Activated CD4-positive, alpha-beta T cell treated with anti-CD3 and anti-CD28 coated beads, Interleukin-2, amount 10 ng/mL, durations not matched to agents 24 days and 14 days (primary cell): ENCODE results near the gene MTREX. TPM values are rescaled to one million over a fixed set of nuclear protein-coding genes. Genes with fewer than 3 reads are reported as not detected.

Experiments used
- DNase-seq: peaks from one replicate; pipeline ENCODE4 v3.0.0; 2022
- H3K27ac Mint-ChIP-seq: one replicate; pipeline ENCODE4 v1.8.0; 2022; ENCODE audit warnings: mild to moderate bottlenecking, mixed read lengths
- H3K27me3 Mint-ChIP-seq: one replicate; pipeline ENCODE4 v1.8.0; 2022; ENCODE audit warnings: mixed read lengths
- H3K36me3 Mint-ChIP-seq: one replicate; pipeline ENCODE4 v1.8.0; 2022; ENCODE audit warnings: low read depth, mild to moderate bottlenecking, mixed read lengths
- H3K4me1 Mint-ChIP-seq: one replicate; pipeline ENCODE4 v1.8.0; 2021; ENCODE audit warnings: mixed read lengths
- H3K4me3 Mint-ChIP-seq: one replicate; pipeline ENCODE4 v1.8.0; 2022; ENCODE audit warnings: mild to moderate bottlenecking, moderate library complexity, mixed read lengths
- H3K9me3 Mint-ChIP-seq: one replicate; pipeline ENCODE4 v1.8.0; 2021; ENCODE audit warnings: mixed read lengths
- intact Hi-C: fragments of 100-400 bp; cut with micrococcal nuclease; formaldehyde crosslinking; loops from one replicate; pipeline ENCODE4 v1.15.1; 2023
- total RNA-seq: library from RNA; stranded (reverse); gene quantifications from 2 replicates; pipeline ENCODE4 v1.2.3, GENCODE V29; 2022

The MTREX gene
- total RNA-seq, 1 donor from 2014 or later = 123 TPM

- Mint-ChIP-seq H3K4me1 (peaks cover 29% of the 10 kb centered on the region), H3K4me3 (no peak overlapping the region), H3K27ac (peak overlapping the region; percentile 41), H3K27me3 (no peaks in the 10 kb centered on the region), H3K9me3 (peaks cover 20% of the 10 kb centered on the region), H3K36me3 (peaks cover 67% of the 10 kb centered on the region)
- DNase-seq = no peak
- intact Hi-C loops = no loop called here
Measured at GRCh38 chr5:55437452-55437851, 129.7 kb downstream of the MTREX start.

GRCh38 chr5:55437859-55438206 lies 130.0 kb downstream of the MTREX start:
- no peak for DNase-seq
- Mint-ChIP-seq H3K36me3 (peaks cover 65% of the 10 kb centered on the region), H3K27ac (peak overlapping the region; percentile 41), H3K27me3 (no peaks in the 10 kb centered on the region), H3K4me3 (no peak overlapping the region), H3K9me3 (peaks cover 18% of the 10 kb centered on the region), H3K4me1 (peaks cover 31% of the 10 kb centered on the region)
- intact Hi-C loops = loop anchor here (2.0 kb wide), 1 partner anchor 17 kb away; no protein-coding TSS in a partner anchor

- H3K36me3 Mint-ChIP-seq = peaks cover 62% of the 10 kb centered on the region
- no peak overlapping the region for H3K4me3 Mint-ChIP-seq
- intact Hi-C loops = loop anchor here (2.0 kb wide), 1 partner anchor 18 kb away; no protein-coding TSS in a partner anchor
- peak overlapping the region; percentile 64 for H3K27ac Mint-ChIP-seq
- no peaks in the 10 kb centered on the region for H3K27me3 Mint-ChIP-seq
- no peak for DNase-seq
- peaks cover 31% of the 10 kb centered on the region for H3K4me1 Mint-ChIP-seq
- peaks cover 18% of the 10 kb centered on the region for H3K9me3 Mint-ChIP-seq
Measured at GRCh38 chr5:55438998-55439397, 131.2 kb downstream of the MTREX start.

GRCh38 chr5:55440188-55440646 lies 132.4 kb downstream of the MTREX start:
- peak overlapping the region; percentile 15 for H3K4me3 Mint-ChIP-seq
- H3K4me1 Mint-ChIP-seq = peaks cover 29% of the 10 kb centered on the region
- no peaks in the 10 kb centered on the region for H3K27me3 Mint-ChIP-seq
- intact Hi-C loops = loop anchor here (2.0 kb wide), 1 partner anchor 17 kb away; no protein-coding TSS in a partner anchor
- no peak for DNase-seq
- H3K36me3 Mint-ChIP-seq = peaks cover 52% of the 10 kb centered on the region
- H3K27ac Mint-ChIP-seq = peak overlapping the region; percentile 72
- peaks cover 9% of the 10 kb centered on the region for H3K9me3 Mint-ChIP-seq

GRCh38 chr5:55441107-55441771 lies 133.4 kb downstream of the MTREX start:
- DNase-seq = no peak
- Mint-ChIP-seq H3K9me3 (peaks cover 3% of the 10 kb centered on the region), H3K4me3 (no peak overlapping the region), H3K27ac (no peak overlapping the region), H3K27me3 (no peaks in the 10 kb centered on the region), H3K36me3 (peaks cover 44% of the 10 kb centered on the region), H3K4me1 (peaks cover 29% of the 10 kb centered on the region)
- intact Hi-C loops = loop anchor here (2.0 kb wide), 1 partner anchor 16 kb away; no protein-coding TSS in a partner anchor

- intact Hi-C loops = loop anchor here (2.0 kb wide), 1 partner anchor 15 kb away; no protein-coding TSS in a partner anchor
- Mint-ChIP-seq H3K36me3 (peaks cover 41% of the 10 kb centered on the region), H3K27ac (no peak overlapping the region), H3K4me1 (peaks cover 29% of the 10 kb centered on the region), H3K27me3 (no peaks in the 10 kb centered on the region), H3K4me3 (no peak overlapping the region), H3K9me3 (no peaks in the 10 kb centered on the region)
- DNase-seq = no peak
Measured at GRCh38 chr5:55441954-55442353, 134.2 kb downstream of the MTREX start.

- Mint-ChIP-seq H3K4me3 (no peak overlapping the region), H3K4me1 (peaks cover 9% of the 10 kb centered on the region)
- intact Hi-C loops = no loop called here
Measured at GRCh38 chr5:55445791-55446190, 138.0 kb downstream of the MTREX start.

GRCh38 chr5:55446640-55447351 lies 139.0 kb downstream of the MTREX start:
- Mint-ChIP-seq H3K27me3 (no peaks in the 10 kb centered on the region), H3K4me3 (no peak overlapping the region), H3K9me3 (no peaks in the 10 kb centered on the region), H3K36me3 (peaks cover 32% of the 10 kb centered on the region), H3K27ac (no peak overlapping the region), H3K4me1 (peaks cover 3% of the 10 kb centered on the region)
- no peak for DNase-seq
- intact Hi-C loops = no loop called here

More at GRCh38 chr5:55445791-55446190, 138.0 kb downstream of the MTREX start:
- Mint-ChIP-seq H3K36me3 (peaks cover 35% of the 10 kb centered on the region), H3K27ac (no peak overlapping the region), H3K9me3 (no peaks in the 10 kb centered on the region), H3K27me3 (no peaks in the 10 kb centered on the region)
- no peak for DNase-seq

GRCh38 chr5:55450050-55450765 lies 142.4 kb downstream of the MTREX start:
- Mint-ChIP-seq H3K36me3 (peaks cover 47% of the 10 kb centered on the region), H3K4me1 (peaks cover 6% of the 10 kb centered on the region), H3K27me3 (no peaks in the 10 kb centered on the region), H3K27ac (no peak overlapping the region), H3K4me3 (no peak overlapping the region), H3K9me3 (no peaks in the 10 kb centered on the region)
- intact Hi-C loops = no loop called here
- no peak for DNase-seq

GRCh38 chr5:55451976-55452375 lies 144.2 kb downstream of the MTREX start:
- H3K4me1 Mint-ChIP-seq = peaks cover 13% of the 10 kb centered on the region
- H3K9me3 Mint-ChIP-seq = no peaks in the 10 kb centered on the region
- intact Hi-C loops = no loop called here
- no peak overlapping the region for H3K4me3 Mint-ChIP-seq
- peaks cover 49% of the 10 kb centered on the region for H3K36me3 Mint-ChIP-seq
- H3K27me3 Mint-ChIP-seq = no peaks in the 10 kb centered on the region
- DNase-seq = no peak
- no peak overlapping the region for H3K27ac Mint-ChIP-seq

- intact Hi-C loops = no loop called here
- DNase-seq = no peak
- Mint-ChIP-seq H3K36me3 (peaks cover 43% of the 10 kb centered on the region), H3K27me3 (no peaks in the 10 kb centered on the region), H3K9me3 (no peaks in the 10 kb centered on the region), H3K27ac (no peak overlapping the region), H3K4me3 (no peak overlapping the region), H3K4me1 (peaks cover 12% of the 10 kb centered on the region)
Measured at GRCh38 chr5:55453211-55453610, 145.4 kb downstream of the MTREX start.

- Mint-ChIP-seq H3K27ac (no peak overlapping the region), H3K27me3 (no peaks in the 10 kb centered on the region), H3K4me3 (no peak overlapping the region), H3K36me3 (peaks cover 40% of the 10 kb centered on the region), H3K9me3 (no peaks in the 10 kb centered on the region), H3K4me1 (peaks cover 12% of the 10 kb centered on the region)
- intact Hi-C loops = no loop called here
- no peak for DNase-seq
Measured at GRCh38 chr5:55454282-55454681, 146.5 kb downstream of the MTREX start.

GRCh38 chr5:55456216-55456895 lies 148.6 kb downstream of the MTREX start:
- peaks cover 15% of the 10 kb centered on the region for H3K4me1 Mint-ChIP-seq
- no peaks in the 10 kb centered on the region for H3K9me3 Mint-ChIP-seq
- peak overlapping the region; percentile 45 for H3K27ac Mint-ChIP-seq
- H3K36me3 Mint-ChIP-seq = peaks cover 33% of the 10 kb centered on the region
- intact Hi-C loops = loop anchor here (1.0 to 2.0 kb wide), 2 partner anchors 16 to 35 kb away; no protein-coding TSS in a partner anchor
- H3K4me3 Mint-ChIP-seq = no peak overlapping the region
- H3K27me3 Mint-ChIP-seq = no peaks in the 10 kb centered on the region
- no peak for DNase-seq
